K562 (cell line): ENCODE results near the gene CCNI. TPM values are rescaled to one million over a fixed set of nuclear protein-coding genes. Genes with fewer than 3 reads are reported as not detected.

Experiments used
- CBFA2T3 ChIP-seq: fragments of 450-650 bp; IDR thresholded peaks from 2 replicates; pipeline ENCODE4 v1.6.1; 2017
- CHD1 ChIP-seq: fragments of 200-600 bp; sonication (generic); IDR thresholded peaks from one replicate; pipeline ENCODE4 v1.6.1; 2012; ENCODE audit warnings: mild to moderate bottlenecking, moderate library complexity, low read length, inconsistent platforms
- CHD2 ChIP-seq: IDR thresholded peaks from 2 replicates; pipeline ENCODE4 v1.6.1; 2011; ENCODE audit warnings: low read depth, low read length
- FOXP4 ChIP-seq: sonication (generic); formaldehyde crosslinking; IDR thresholded peaks from 2 replicates; pipeline ENCODE4 v1.8.0; 2022; ENCODE audit warnings: mild to moderate bottlenecking, missing genetic modification reagents, borderline replicate concordance
- HDAC8 ChIP-seq: fragments of 450-650 bp; IDR thresholded peaks from 2 replicates; pipeline ENCODE4 v1.6.1; 2016; ENCODE audit warnings: mild to moderate bottlenecking, missing genetic modification characterization, moderate library complexity, missing compliant biosample characterization
- IRF1 ChIP-seq: sonication (generic); formaldehyde crosslinking; IDR thresholded peaks from 2 replicates; pipeline ENCODE4 v1.8.0; 2022; ENCODE audit warnings: missing genetic modification reagents, mild to moderate bottlenecking, borderline replicate concordance
- KHSRP ChIP-seq: fragments of 450-650 bp; IDR thresholded peaks from 2 replicates; pipeline ENCODE4 v1.6.1; 2017
- NEUROD1 ChIP-seq: fragments of 150-350 bp; IDR thresholded peaks from 2 replicates; pipeline ENCODE4 v1.6.1; 2014; ENCODE audit warnings: borderline replicate concordance, low read length, low read depth; ENCODE audit not compliant: partially characterized antibody
- NFRKB ChIP-seq: fragments of 450-650 bp; IDR thresholded peaks from 2 replicates; pipeline ENCODE4 v1.6.1; 2016; ENCODE audit warnings: low read depth
- NR1H2 ChIP-seq: sonication (generic); formaldehyde crosslinking; IDR thresholded peaks from 2 replicates; pipeline ENCODE4 v1.4.0; 2020; ENCODE audit warnings: mild to moderate bottlenecking, missing genetic modification reagents
- PML ChIP-seq: IDR thresholded peaks from 2 replicates; pipeline ENCODE4 v1.6.1; 2012; ENCODE audit warnings: low read length, inconsistent platforms
- POLR2G ChIP-seq: fragments of 200-400 bp; formaldehyde crosslinking; IDR thresholded peaks from 2 replicates; pipeline ENCODE4 v1.6.1; 2017; ENCODE audit warnings: low read depth, mild to moderate bottlenecking, antibody characterized with exemption, low read length, moderate library complexity
- POLR2H ChIP-seq: IDR thresholded peaks from 2 replicates; pipeline ENCODE4 v1.6.1; 2016; ENCODE audit warnings: missing genetic modification characterization, low read depth, mild to moderate bottlenecking, control low read depth, missing compliant biosample characterization, moderate library complexity
- PTTG1 ChIP-seq: fragments of 450-650 bp; IDR thresholded peaks from 2 replicates; pipeline ENCODE4 v1.6.1; 2016; ENCODE audit warnings: low read depth, mild to moderate bottlenecking, missing genetic modification characterization, missing compliant biosample characterization
- RB1 ChIP-seq: fragments of 450-650 bp; IDR thresholded peaks from 2 replicates; pipeline ENCODE4 v1.6.1; 2017; ENCODE audit warnings: low read depth, mild to moderate bottlenecking
- RBM34 ChIP-seq: fragments of 200-400 bp; formaldehyde crosslinking; IDR thresholded peaks from 2 replicates; pipeline ENCODE4 v1.6.1; 2018; ENCODE audit warnings: low read length, borderline replicate concordance; ENCODE audit not compliant: insufficient read depth
- RUNX1 ChIP-seq: sonication (generic); IDR thresholded peaks from 2 replicates; pipeline ENCODE4 v1.6.1; 2016; ENCODE audit warnings: antibody characterized with exemption, low read depth
- SMC3 ChIP-seq: conservative IDR thresholded peaks from 2 replicates; pipeline ENCODE4 v1.6.1; 2011; ENCODE audit warnings: low read depth, low read length, improper control_type of control experiment; ENCODE audit not compliant: insufficient read depth
- ZC3H4 ChIP-seq: sonication (generic); formaldehyde crosslinking; IDR thresholded peaks from 2 replicates; pipeline ENCODE4 v1.9.0; 2021; ENCODE audit warnings: missing genetic modification reagents, borderline replicate concordance
- ZFP1 ChIP-seq: fragments of 450-650 bp; formaldehyde crosslinking; IDR thresholded peaks from 2 replicates; pipeline ENCODE4 v1.4.0; 2020; ENCODE audit warnings: mild to moderate bottlenecking, mixed read lengths
- ZNF274 ChIP-seq: IDR thresholded peaks from 2 replicates; pipeline ENCODE4 v1.6.1; 2011; ENCODE audit warnings: low read depth, mild to moderate bottlenecking, low read length, moderate library complexity, borderline replicate concordance
- ZNF3 ChIP-seq: fragments of 250-450 bp; sonication (Bioruptor Pico); IDR thresholded peaks from 2 replicates; pipeline ENCODE4 v1.5.0; 2021; ENCODE audit warnings: mild to moderate bottlenecking, moderate library complexity
- ZNF347 ChIP-seq: fragments of 450-650 bp; formaldehyde crosslinking; IDR thresholded peaks from 2 replicates; pipeline ENCODE4 v1.4.0; 2020; ENCODE audit warnings: low read depth, mild to moderate bottlenecking, moderate library complexity
- ZNF551 ChIP-seq: fragments of 250-450 bp; sonication (Bioruptor Pico); IDR thresholded peaks from 2 replicates; pipeline ENCODE4 v1.5.0; 2021; ENCODE audit warnings: mild to moderate bottlenecking, moderate library complexity
- ZNF695 ChIP-seq: fragments of 450-650 bp; formaldehyde crosslinking; IDR thresholded peaks from 2 replicates; pipeline ENCODE4 v1.4.0; 2020; ENCODE audit warnings: mild to moderate bottlenecking, moderate library complexity
- polyA plus RNA-seq, 8 experiments: library from polyadenylated mRNA; depleted of rRNA in 4 of 8; stranded (reverse) in 5 of 8; unstranded in 3 of 8; fragments of >200 nt; fragmentation: Nextera tagmentation in 2 of 8; fragmentation: Illumina TruSeq in 1 of 8; extraction: Ambion mirVana in 2 of 8; extraction: Trizol in 1 of 8; gene quantifications; 2 replicates each; pipeline versions ENCODE4 v1.2.1 to v1.2.3, GENCODE V29; 2011 to 2014; ENCODE audit warnings: inconsistent platforms in 1 of 8, missing spikeins in 1 of 8
- total RNA-seq, 7 experiments: library from RNA; depleted of rRNA in 6 of 7; stranded (reverse); fragments of >200 nt in 6 of 7; fragmentation: Illumina TruSeq in 2 of 7; extraction: Trizol in 2 of 7; gene quantifications; 2 replicates each; pipeline versions ENCODE4 v1.2.1 to v1.2.3, GENCODE V29; 2011 to 2021; ENCODE audit warnings: low replicate concordance in 1 of 7

The CCNI gene
- total and polyA plus RNA-seq, 9 of the 15 experiments (the other 6 are each of a cell fraction or from before 2014, with no cell fraction given): 43.3 to 159 (median 98.5) TPM

GRCh38 chr4:77075869-77076799, at the start of gene CCNI (continued):
- TF ChIP-seq POLR2G (peak; percentile 84), CHD1 (no peak), PTTG1 (tag) (no peak), IRF1 (CRISPR knock-in tag) (no peak), RBM34 (no peak), ZC3H4 (CRISPR knock-in tag) (no peak), ZNF274 (no peak), SMC3 (no peak), ZNF347 (CRISPR knock-in tag) (no peak), FOXP4 (CRISPR knock-in tag) (peak; percentile 90), ZNF3 (CRISPR knock-in tag) (no peak), POLR2H (tag) (peak; percentile 95), CHD2 (peak; percentile 92), HDAC8 (tag) (no peak), KHSRP (peak; percentile 86), ZNF695 (CRISPR knock-in tag) (no peak), NFRKB (peak; percentile 96), NEUROD1 (peak; percentile 53), ZFP1 (CRISPR knock-in tag) (no peak), CBFA2T3 (peak; percentile 63; the same call in 1 of the 2 replicates), NR1H2 (CRISPR knock-in tag) (no peak), RB1 (peak; percentile 87), PML (peak; percentile 76; the same call in 1 of the 2 replicates), ZNF551 (CRISPR knock-in tag) (no peak), RUNX1 (peak; percentile 27; the same call in 1 of the 2 replicates)
